Testis (tissue), 2 donors: Measurements from ENCODE around the gene GNAI1.

Experiments
- POLR2A ChIP-seq: fragments of 450-650 bp; IDR thresholded peaks from one replicate; pipeline ENCODE4 v1.6.1; 2017; ENCODE audit warnings: antibody characterized with exemption, mild to moderate bottlenecking, moderate library complexity
- TF ChIP-seq, protein P1 (sequence below), 3 experiments: fragments of 450-650 bp in 2 of 3; fragments of 200-600 bp in 1 of 3; sonication (generic) in 1 of 3; IDR thresholded peaks; one replicate each; pipeline ENCODE4 v1.5.1; 2016 to 2019; ENCODE audit warnings: antibody characterized with exemption in 3 of 3, mild to moderate bottlenecking in 2 of 3, moderate library complexity in 1 of 3

DNA sequence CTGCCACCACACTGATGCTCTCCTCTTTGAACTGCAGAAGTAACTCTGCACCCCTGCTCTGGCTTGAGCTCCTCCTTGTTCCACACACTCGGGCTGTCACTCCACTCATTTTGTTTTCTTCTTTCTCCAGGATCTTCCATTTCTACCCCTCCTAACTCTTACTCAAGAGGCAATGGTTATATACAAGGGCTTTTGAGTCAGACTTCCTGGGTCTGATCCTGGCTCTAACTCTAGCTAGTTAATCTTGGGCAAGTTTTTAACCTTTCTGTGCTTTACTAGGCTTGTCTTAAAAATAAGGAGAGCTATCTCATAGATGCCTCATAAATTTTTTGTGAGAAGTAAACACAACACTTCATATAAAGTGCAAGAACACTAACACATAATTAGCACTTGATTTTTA is 45.3 kb upstream of the GNAI1 start:
- TF ChIP-seq, protein P1, sequence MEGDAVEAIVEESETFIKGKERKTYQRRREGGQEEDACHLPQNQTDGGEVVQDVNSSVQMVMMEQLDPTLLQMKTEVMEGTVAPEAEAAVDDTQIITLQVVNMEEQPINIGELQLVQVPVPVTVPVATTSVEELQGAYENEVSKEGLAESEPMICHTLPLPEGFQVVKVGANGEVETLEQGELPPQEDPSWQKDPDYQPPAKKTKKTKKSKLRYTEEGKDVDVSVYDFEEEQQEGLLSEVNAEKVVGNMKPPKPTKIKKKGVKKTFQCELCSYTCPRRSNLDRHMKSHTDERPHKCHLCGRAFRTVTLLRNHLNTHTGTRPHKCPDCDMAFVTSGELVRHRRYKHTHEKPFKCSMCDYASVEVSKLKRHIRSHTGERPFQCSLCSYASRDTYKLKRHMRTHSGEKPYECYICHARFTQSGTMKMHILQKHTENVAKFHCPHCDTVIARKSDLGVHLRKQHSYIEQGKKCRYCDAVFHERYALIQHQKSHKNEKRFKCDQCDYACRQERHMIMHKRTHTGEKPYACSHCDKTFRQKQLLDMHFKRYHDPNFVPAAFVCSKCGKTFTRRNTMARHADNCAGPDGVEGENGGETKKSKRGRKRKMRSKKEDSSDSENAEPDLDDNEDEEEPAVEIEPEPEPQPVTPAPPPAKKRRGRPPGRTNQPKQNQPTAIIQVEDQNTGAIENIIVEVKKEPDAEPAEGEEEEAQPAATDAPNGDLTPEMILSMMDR (IDR thresholded peaks at IDR 0.05), result no peak
- TF ChIP-seq POLR2A, result no peak
